HepG2 (cell line): ENCODE data around the gene ZNFX1. TPM values are rescaled to one million over a fixed set of nuclear protein-coding genes. Genes with fewer than 3 reads are reported as not detected.

Experiments
- ARID2 ChIP-seq: sonication (generic); formaldehyde crosslinking; IDR thresholded peaks from 2 replicates; pipeline ENCODE4 v1.8.1; 2022; ENCODE audit warnings: mild to moderate bottlenecking, missing genetic modification reagents, borderline replicate concordance
- EZH2 ChIP-seq: conservative IDR thresholded peaks from 2 replicates; pipeline ENCODE4 v1.6.1; 2012; ENCODE audit warnings: mild to moderate bottlenecking, low read depth, low read length, moderate library complexity
- KDM6A ChIP-seq: IDR thresholded peaks from 2 replicates; pipeline ENCODE4 v1.6.1; 2016; ENCODE audit warnings: low read depth
- MIXL1 ChIP-seq: IDR thresholded peaks from 2 replicates; pipeline ENCODE4 v1.6.1; 2016
- NFIC ChIP-seq: IDR thresholded peaks from 2 replicates; pipeline ENCODE4 v1.6.1; 2012; ENCODE audit warnings: mild to moderate bottlenecking, low read length, inconsistent platforms
- SIX4 ChIP-seq: sonication (generic); formaldehyde crosslinking; IDR thresholded peaks from 2 replicates; pipeline ENCODE4 v1.4.0; 2020; ENCODE audit warnings: missing genetic modification reagents
- polyA plus RNA-seq, 8 experiments: library from polyadenylated mRNA; depleted of rRNA in 3 of 8; stranded (reverse) in 7 of 8; unstranded in 1 of 8; fragments of >200 nt; fragmentation: Illumina TruSeq in 4 of 8; extraction: Trizol in 4 of 8; gene quantifications; 2 replicates each; pipeline versions ENCODE4 v1.2.1 to v1.2.3, GENCODE V29; 2011 to 2016; ENCODE audit warnings: low read depth in 4 of 8, missing spikeins in 1 of 8, mixed read lengths in 1 of 8; ENCODE audit not compliant: insufficient read depth in 1 of 8
- total RNA-seq, 5 experiments: library from RNA; depleted of rRNA; stranded (reverse); fragments of >200 nt; fragmentation: Illumina TruSeq; extraction: Trizol; gene quantifications; 2 replicates each; pipeline ENCODE4 v1.2.3, GENCODE V29; 2016; ENCODE audit warnings: low read depth in 1 of 5
- TF ChIP-seq, protein P1 (sequence below): sonication (generic); formaldehyde crosslinking; IDR thresholded peaks from 2 replicates; pipeline ENCODE4 v1.4.0; 2020; ENCODE audit warnings: missing genetic modification reagents, borderline replicate concordance
- TF ChIP-seq, protein P2 (sequence below): sonication (generic); formaldehyde crosslinking; IDR thresholded peaks from 2 replicates; pipeline ENCODE4 v1.5.0; 2020; ENCODE audit warnings: mild to moderate bottlenecking, missing genetic modification reagents
- TF ChIP-seq, protein P3 (sequence below): sonication (generic); formaldehyde crosslinking; IDR thresholded peaks from 2 replicates; pipeline ENCODE4 v1.5.0; 2020; ENCODE audit warnings: mild to moderate bottlenecking, missing genetic modification reagents
- TF ChIP-seq, protein P4 (sequence below): sonication (generic); formaldehyde crosslinking; IDR thresholded peaks from 2 replicates; pipeline ENCODE4 v1.9.0; 2021; ENCODE audit warnings: missing genetic modification reagents, borderline replicate concordance
- TF ChIP-seq, protein P5 (sequence below), 2 experiments: sonication (generic) in 1 of 2; formaldehyde crosslinking in 1 of 2; IDR thresholded peaks; 2 replicates each; pipeline versions ENCODE4 v1.6.1 to v1.9.0; 2014 to 2022; ENCODE audit warnings: antibody characterized with exemption in 1 of 2, borderline replicate concordance in 1 of 2, inconsistent platforms in 1 of 2, low read depth in 1 of 2, missing genetic modification reagents in 1 of 2

The ZNFX1 gene
- total and polyA plus RNA-seq, 2 of the 13 experiments (the other 11 are each of a cell fraction or from before 2014, with no cell fraction given), result 2.9 to 11.1 TPM

DNA sequence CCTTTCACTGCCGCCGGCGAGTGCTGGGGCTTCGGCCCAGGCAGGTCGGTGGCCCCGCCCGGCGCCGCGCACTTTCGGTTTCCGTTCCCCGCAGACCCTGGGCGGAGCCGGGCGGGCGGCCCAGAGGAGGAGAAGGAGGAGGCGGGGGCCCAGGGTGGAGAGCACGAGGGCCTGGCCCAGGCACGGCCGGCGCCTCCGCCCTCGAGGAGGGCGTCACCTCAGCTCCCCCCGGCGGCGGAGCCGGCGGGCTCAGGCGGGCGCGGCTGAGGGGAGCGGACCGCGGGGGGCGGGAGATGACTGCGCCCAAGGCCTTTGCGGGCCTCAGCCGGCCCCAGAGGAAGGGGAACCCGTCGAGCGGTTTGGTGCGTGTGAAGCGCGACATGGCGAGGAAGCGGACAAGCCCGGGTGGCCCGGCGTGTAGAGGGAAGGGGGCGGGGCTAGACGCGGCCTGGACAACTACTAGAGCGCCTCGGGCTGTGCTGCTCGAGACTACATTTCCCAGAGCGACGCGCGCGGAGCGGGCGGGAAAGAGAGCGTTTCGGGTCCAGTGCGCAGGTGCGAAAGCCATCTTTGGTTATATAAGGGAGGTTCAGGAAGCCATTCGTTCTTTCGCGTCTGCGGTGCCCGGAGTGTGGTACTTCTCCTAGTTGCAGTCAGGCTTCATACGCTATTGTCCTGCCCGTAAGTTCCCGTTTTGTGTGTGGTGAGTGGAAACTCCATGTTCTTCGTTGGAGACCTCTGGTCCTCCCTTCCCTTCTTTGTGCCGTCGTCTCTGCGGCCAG lies at the start of gene ZNFX1 (continued):
- TF ChIP-seq, protein P1, sequence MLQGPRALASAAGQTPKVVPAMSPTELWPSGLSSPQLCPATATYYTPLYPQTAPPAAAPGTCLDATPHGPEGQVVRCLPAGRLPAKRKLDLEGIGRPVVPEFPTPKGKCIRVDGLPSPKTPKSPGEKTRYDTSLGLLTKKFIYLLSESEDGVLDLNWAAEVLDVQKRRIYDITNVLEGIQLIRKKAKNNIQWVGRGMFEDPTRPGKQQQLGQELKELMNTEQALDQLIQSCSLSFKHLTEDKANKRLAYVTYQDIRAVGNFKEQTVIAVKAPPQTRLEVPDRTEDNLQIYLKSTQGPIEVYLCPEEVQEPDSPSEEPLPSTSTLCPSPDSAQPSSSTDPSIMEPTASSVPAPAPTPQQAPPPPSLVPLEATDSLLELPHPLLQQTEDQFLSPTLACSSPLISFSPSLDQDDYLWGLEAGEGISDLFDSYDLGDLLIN, result peak; percentile 99
- TF ChIP-seq, protein P2, sequence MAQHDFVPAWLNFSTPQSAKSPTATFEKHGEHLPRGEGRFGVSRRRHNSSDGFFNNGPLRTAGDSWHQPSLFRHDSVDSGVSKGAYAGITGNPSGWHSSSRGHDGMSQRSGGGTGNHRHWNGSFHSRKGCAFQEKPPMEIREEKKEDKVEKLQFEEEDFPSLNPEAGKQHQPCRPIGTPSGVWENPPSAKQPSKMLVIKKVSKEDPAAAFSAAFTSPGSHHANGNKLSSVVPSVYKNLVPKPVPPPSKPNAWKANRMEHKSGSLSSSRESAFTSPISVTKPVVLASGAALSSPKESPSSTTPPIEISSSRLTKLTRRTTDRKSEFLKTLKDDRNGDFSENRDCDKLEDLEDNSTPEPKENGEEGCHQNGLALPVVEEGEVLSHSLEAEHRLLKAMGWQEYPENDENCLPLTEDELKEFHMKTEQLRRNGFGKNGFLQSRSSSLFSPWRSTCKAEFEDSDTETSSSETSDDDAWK (CRISPR knock-in tag), result no peak
- TF ChIP-seq ARID2, result peak; percentile 93
- TF ChIP-seq, protein P3, sequence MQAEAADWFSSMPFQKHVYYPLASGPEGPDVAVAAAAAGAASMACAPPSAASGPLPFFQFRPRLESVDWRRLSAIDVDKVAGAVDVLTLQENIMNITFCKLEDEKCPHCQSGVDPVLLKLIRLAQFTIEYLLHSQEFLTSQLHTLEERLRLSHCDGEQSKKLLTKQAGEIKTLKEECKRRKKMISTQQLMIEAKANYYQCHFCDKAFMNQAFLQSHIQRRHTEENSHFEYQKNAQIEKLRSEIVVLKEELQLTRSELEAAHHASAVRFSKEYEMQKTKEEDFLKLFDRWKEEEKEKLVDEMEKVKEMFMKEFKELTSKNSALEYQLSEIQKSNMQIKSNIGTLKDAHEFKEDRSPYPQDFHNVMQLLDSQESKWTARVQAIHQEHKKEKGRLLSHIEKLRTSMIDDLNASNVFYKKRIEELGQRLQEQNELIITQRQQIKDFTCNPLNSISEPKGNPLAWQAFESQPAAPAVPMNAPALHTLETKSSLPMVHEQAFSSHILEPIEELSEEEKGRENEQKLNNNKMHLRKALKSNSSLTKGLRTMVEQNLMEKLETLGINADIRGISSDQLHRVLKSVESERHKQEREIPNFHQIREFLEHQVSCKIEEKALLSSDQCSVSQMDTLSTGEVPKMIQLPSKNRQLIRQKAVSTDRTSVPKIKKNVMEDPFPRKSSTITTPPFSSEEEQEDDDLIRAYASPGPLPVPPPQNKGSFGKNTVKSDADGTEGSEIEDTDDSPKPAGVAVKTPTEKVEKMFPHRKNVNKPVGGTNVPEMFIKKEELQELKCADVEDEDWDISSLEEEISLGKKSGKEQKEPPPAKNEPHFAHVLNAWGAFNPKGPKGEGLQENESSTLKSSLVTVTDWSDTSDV, result 0 out of 2 replicates have a peak, but pooled peaks have one; percentile 35
- TF ChIP-seq, protein P4, sequence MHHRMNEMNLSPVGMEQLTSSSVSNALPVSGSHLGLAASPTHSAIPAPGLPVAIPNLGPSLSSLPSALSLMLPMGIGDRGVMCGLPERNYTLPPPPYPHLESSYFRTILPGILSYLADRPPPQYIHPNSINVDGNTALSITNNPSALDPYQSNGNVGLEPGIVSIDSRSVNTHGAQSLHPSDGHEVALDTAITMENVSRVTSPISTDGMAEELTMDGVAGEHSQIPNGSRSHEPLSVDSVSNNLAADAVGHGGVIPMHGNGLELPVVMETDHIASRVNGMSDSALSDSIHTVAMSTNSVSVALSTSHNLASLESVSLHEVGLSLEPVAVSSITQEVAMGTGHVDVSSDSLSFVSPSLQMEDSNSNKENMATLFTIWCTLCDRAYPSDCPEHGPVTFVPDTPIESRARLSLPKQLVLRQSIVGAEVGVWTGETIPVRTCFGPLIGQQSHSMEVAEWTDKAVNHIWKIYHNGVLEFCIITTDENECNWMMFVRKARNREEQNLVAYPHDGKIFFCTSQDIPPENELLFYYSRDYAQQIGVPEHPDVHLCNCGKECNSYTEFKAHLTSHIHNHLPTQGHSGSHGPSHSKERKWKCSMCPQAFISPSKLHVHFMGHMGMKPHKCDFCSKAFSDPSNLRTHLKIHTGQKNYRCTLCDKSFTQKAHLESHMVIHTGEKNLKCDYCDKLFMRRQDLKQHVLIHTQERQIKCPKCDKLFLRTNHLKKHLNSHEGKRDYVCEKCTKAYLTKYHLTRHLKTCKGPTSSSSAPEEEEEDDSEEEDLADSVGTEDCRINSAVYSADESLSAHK (CRISPR knock-in tag), result peak; percentile 96
- TF ChIP-seq SIX4, result peak; percentile 86
- TF ChIP-seq EZH2, result no peak
- TF ChIP-seq MIXL1 (CRISPR knock-in tag), result peak; percentile 95
- TF ChIP-seq, protein P5, sequence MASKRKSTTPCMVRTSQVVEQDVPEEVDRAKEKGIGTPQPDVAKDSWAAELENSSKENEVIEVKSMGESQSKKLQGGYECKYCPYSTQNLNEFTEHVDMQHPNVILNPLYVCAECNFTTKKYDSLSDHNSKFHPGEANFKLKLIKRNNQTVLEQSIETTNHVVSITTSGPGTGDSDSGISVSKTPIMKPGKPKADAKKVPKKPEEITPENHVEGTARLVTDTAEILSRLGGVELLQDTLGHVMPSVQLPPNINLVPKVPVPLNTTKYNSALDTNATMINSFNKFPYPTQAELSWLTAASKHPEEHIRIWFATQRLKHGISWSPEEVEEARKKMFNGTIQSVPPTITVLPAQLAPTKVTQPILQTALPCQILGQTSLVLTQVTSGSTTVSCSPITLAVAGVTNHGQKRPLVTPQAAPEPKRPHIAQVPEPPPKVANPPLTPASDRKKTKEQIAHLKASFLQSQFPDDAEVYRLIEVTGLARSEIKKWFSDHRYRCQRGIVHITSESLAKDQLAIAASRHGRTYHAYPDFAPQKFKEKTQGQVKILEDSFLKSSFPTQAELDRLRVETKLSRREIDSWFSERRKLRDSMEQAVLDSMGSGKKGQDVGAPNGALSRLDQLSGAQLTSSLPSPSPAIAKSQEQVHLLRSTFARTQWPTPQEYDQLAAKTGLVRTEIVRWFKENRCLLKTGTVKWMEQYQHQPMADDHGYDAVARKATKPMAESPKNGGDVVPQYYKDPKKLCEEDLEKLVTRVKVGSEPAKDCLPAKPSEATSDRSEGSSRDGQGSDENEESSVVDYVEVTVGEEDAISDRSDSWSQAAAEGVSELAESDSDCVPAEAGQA (IDR thresholded peaks at IDR 0.05; ENCODE audit: low read depth), result peak; percentile 86
- TF ChIP-seq, protein P5 (CRISPR knock-in tag; IDR thresholded peaks at IDR 0.05; ENCODE audit: borderline replicate concordance), result peak; percentile 98; the same call in 1 of the 2 replicates
- peak; percentile 46; the same call in 1 of the 2 replicates for TF ChIP-seq NFIC
- TF ChIP-seq KDM6A (CRISPR knock-in tag), result peak; percentile 35; the same call in 1 of the 2 replicates
